HEK293 (cell line): ENCODE measurements around the gene EDC3.
A peak's percentile ranks its signal among the peaks of the same experiment; 100 is the strongest.

Experiments
- BCL11A ChIP-seq: fragments of 450-650 bp; formaldehyde crosslinking; IDR thresholded peaks from 2 replicates; pipeline ENCODE4 v1.5.1; 2016; ENCODE audit warnings: low read depth, missing biosample characterization, missing genetic modification characterization
- HIC1 ChIP-seq: fragments of 450-650 bp; formaldehyde crosslinking; IDR thresholded peaks from 2 replicates; pipeline ENCODE4 v1.5.1; 2016; ENCODE audit warnings: missing biosample characterization, missing genetic modification characterization
- HOXA7 ChIP-seq: sonication (generic); formaldehyde crosslinking; IDR thresholded peaks from 2 replicates; pipeline ENCODE4 v1.8.1; 2022; ENCODE audit warnings: missing genetic modification reagents, borderline replicate concordance
- KLF17 ChIP-seq: fragments of 450-650 bp; formaldehyde crosslinking; IDR thresholded peaks from 2 replicates; pipeline ENCODE4 v1.5.1; 2016; ENCODE audit warnings: missing biosample characterization, missing genetic modification characterization
- MZF1 ChIP-seq: fragments of 450-650 bp; formaldehyde crosslinking; IDR thresholded peaks from 2 replicates; pipeline ENCODE4 v1.5.1; 2017; ENCODE audit warnings: missing biosample characterization, missing genetic modification characterization, borderline replicate concordance
- PRDM4 ChIP-seq: fragments of 450-650 bp; formaldehyde crosslinking; IDR thresholded peaks from 2 replicates; pipeline ENCODE4 v1.5.1; 2017; ENCODE audit warnings: missing biosample characterization, missing genetic modification characterization
- TCF7L2 ChIP-seq: IDR thresholded peaks from 2 replicates; pipeline ENCODE4 v1.6.1; 2011; ENCODE audit warnings: low read depth, mild to moderate bottlenecking, inconsistent platforms, low read length, moderate library complexity, borderline replicate concordance
- ZNF184 ChIP-seq: fragments of 450-650 bp; IDR thresholded peaks from 2 replicates; pipeline ENCODE4 v1.5.1; 2018; ENCODE audit warnings: missing biosample characterization, mild to moderate bottlenecking, missing genetic modification characterization
- ZNF302 ChIP-seq: fragments of 450-650 bp; formaldehyde crosslinking; IDR thresholded peaks from 2 replicates; pipeline ENCODE4 v1.5.1; 2016; ENCODE audit warnings: missing biosample characterization, missing genetic modification characterization, low read depth
- ZNF398 ChIP-seq: fragments of 450-650 bp; formaldehyde crosslinking; IDR thresholded peaks from 2 replicates; pipeline ENCODE4 v1.5.1; 2017; ENCODE audit warnings: missing biosample characterization, missing genetic modification characterization
- ZNF473 ChIP-seq: fragments of 450-650 bp; formaldehyde crosslinking; IDR thresholded peaks from 2 replicates; pipeline ENCODE4 v1.5.1; 2017; ENCODE audit warnings: missing biosample characterization, missing genetic modification characterization
- ZNF530 ChIP-seq: fragments of 450-650 bp; formaldehyde crosslinking; IDR thresholded peaks from 2 replicates; pipeline ENCODE4 v1.5.1; 2016; ENCODE audit warnings: low read depth, missing biosample characterization, missing genetic modification characterization
- ZNF561 ChIP-seq: fragments of 450-650 bp; IDR thresholded peaks from 2 replicates; pipeline ENCODE4 v1.5.1; 2018; ENCODE audit warnings: missing biosample characterization, missing genetic modification characterization, borderline replicate concordance
- ZNF777 ChIP-seq: fragments of 450-650 bp; formaldehyde crosslinking; IDR thresholded peaks from 2 replicates; pipeline ENCODE4 v1.5.1; 2017; ENCODE audit warnings: missing biosample characterization, missing genetic modification characterization, borderline replicate concordance
- ZNF837 ChIP-seq: fragments of 450-650 bp; formaldehyde crosslinking; IDR thresholded peaks from 2 replicates; pipeline ENCODE4 v1.5.1; 2016; ENCODE audit warnings: missing biosample characterization, missing genetic modification characterization
- ZSCAN23 ChIP-seq: fragments of 450-650 bp; formaldehyde crosslinking; IDR thresholded peaks from 2 replicates; pipeline ENCODE4 v1.5.1; 2016; ENCODE audit warnings: missing biosample characterization, missing genetic modification characterization
- TF ChIP-seq, protein P1 (sequence below): fragments of 450-650 bp; formaldehyde crosslinking; IDR thresholded peaks from 2 replicates; pipeline ENCODE4 v1.5.1; 2016; ENCODE audit warnings: missing biosample characterization, missing genetic modification characterization, borderline replicate concordance
- TF ChIP-seq, protein P2 (sequence below): fragments of 450-650 bp; formaldehyde crosslinking; IDR thresholded peaks from 2 replicates; pipeline ENCODE4 v1.5.1; 2016; ENCODE audit warnings: missing biosample characterization, missing genetic modification characterization, low read depth
- TF ChIP-seq, protein P3 (sequence below): fragments of 450-650 bp; formaldehyde crosslinking; conservative IDR thresholded peaks from 2 replicates; pipeline ENCODE4 v1.5.1; 2016; ENCODE audit warnings: low read depth, missing biosample characterization, missing genetic modification characterization

EDC3 gene

GRCh38 chr15:74695597-74696397 lies at the start of gene EDC3 (continued):
- TF ChIP-seq KLF17 (peak; percentile 93), ZNF561 (tag by site-specific recombination) (no peak), ZNF184 (no peak), ZNF473 (tag by site-specific recombination) (no peak), ZNF398 (tag by site-specific recombination) (0 out of 2 replicates have a peak, but pooled peaks have one; percentile 22), MZF1 (tag by site-specific recombination) (no peak), PRDM4 (tag by site-specific recombination) (no peak), BCL11A (tag by site-specific recombination) (no peak), HIC1 (tag by site-specific recombination) (no peak), TCF7L2 (no peak; the same call in 1 of the 2 replicates), ZNF302 (no peak), ZNF530 (tag by site-specific recombination) (no peak), ZNF837 (tag by site-specific recombination) (no peak), ZNF777 (tag by site-specific recombination) (no peak), ZSCAN23 (tag by site-specific recombination) (0 out of 2 replicates have a peak, but pooled peaks have one; percentile 38), HOXA7 (CRISPR knock-in tag) (no peak)
- TF ChIP-seq, protein P1, sequence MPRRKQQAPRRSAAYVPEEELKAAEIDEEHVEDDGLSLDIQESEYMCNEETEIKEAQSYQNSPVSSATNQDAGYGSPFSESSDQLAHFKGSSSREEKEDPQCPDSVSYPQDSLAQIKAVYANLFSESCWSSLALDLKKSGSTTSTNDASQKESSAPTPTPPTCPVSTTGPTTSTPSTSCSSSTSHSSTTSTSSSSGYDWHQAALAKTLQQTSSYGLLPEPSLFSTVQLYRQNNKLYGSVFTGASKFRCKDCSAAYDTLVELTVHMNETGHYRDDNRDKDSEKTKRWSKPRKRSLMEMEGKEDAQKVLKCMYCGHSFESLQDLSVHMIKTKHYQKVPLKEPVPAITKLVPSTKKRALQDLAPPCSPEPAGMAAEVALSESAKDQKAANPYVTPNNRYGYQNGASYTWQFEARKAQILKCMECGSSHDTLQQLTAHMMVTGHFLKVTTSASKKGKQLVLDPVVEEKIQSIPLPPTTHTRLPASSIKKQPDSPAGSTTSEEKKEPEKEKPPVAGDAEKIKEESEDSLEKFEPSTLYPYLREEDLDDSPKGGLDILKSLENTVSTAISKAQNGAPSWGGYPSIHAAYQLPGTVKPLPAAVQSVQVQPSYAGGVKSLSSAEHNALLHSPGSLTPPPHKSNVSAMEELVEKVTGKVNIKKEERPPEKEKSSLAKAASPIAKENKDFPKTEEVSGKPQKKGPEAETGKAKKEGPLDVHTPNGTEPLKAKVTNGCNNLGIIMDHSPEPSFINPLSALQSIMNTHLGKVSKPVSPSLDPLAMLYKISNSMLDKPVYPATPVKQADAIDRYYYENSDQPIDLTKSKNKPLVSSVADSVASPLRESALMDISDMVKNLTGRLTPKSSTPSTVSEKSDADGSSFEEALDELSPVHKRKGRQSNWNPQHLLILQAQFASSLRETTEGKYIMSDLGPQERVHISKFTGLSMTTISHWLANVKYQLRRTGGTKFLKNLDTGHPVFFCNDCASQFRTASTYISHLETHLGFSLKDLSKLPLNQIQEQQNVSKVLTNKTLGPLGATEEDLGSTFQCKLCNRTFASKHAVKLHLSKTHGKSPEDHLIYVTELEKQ (tag by site-specific recombination): no peak; the same call in 1 of the 2 replicates
- TF ChIP-seq, protein P2, sequence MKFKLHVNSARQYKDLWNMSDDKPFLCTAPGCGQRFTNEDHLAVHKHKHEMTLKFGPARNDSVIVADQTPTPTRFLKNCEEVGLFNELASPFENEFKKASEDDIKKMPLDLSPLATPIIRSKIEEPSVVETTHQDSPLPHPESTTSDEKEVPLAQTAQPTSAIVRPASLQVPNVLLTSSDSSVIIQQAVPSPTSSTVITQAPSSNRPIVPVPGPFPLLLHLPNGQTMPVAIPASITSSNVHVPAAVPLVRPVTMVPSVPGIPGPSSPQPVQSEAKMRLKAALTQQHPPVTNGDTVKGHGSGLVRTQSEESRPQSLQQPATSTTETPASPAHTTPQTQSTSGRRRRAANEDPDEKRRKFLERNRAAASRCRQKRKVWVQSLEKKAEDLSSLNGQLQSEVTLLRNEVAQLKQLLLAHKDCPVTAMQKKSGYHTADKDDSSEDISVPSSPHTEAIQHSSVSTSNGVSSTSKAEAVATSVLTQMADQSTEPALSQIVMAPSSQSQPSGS: peak; percentile 22; the same call in 1 of the 2 replicates
- TF ChIP-seq, protein P3, sequence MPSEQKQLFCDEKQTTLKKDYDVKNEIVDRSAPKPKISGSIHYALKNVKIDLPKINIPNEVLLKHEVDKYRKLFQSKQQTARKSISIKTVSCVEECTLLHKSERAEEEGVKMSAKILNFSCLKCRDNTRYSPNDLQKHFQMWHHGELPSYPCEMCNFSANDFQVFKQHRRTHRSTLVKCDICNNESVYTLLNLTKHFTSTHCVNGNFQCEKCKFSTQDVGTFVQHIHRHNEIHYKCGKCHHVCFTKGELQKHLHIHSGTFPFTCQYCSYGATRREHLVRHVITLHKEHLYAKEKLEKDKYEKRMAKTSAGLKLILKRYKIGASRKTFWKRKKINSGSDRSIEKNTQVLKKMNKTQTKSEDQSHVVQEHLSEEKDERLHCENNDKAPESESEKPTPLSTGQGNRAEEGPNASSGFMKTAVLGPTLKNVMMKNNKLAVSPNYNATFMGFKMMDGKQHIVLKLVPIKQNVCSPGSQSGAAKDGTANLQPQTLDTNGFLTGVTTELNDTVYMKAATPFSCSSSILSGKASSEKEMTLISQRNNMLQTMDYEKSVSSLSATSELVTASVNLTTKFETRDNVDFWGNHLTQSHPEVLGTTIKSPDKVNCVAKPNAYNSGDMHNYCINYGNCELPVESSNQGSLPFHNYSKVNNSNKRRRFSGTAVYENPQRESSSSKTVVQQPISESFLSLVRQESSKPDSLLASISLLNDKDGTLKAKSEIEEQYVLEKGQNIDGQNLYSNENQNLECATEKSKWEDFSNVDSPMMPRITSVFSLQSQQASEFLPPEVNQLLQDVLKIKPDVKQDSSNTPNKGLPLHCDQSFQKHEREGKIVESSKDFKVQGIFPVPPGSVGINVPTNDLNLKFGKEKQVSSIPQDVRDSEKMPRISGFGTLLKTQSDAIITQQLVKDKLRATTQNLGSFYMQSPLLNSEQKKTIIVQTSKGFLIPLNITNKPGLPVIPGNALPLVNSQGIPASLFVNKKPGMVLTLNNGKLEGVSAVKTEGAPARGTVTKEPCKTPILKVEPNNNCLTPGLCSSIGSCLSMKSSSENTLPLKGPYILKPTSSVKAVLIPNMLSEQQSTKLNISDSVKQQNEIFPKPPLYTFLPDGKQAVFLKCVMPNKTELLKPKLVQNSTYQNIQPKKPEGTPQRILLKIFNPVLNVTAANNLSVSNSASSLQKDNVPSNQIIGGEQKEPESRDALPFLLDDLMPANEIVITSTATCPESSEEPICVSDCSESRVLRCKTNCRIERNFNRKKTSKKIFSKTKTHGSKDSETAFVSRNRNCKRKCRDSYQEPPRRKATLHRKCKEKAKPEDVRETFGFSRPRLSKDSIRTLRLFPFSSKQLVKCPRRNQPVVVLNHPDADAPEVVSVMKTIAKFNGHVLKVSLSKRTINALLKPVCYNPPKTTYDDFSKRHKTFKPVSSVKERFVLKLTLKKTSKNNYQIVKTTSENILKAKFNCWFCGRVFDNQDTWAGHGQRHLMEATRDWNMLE: peak; percentile 99
